ENCODE results near the gene STRIT1.

The STRIT1 gene

GRCh38 chr3:155293516-155293915, at the start of gene STRIT1:
Gene STRIT1, minus strand, starts transcription at chr3:155293683.
- no peak for TF ChIP-seq TSHZ2 (CRISPR knock-in tag; IDR thresholded peaks at IDR 0.05)
- TF ChIP-seq CREB5 (CRISPR knock-in tag; IDR thresholded peaks at IDR 0.05; ENCODE audit: low read depth) = no peak
- TF ChIP-seq ZFP3 (CRISPR knock-in tag; IDR thresholded peaks at IDR 0.05) = no peak
- TF ChIP-seq ARNTL (CRISPR knock-in tag; IDR thresholded peaks at IDR 0.05; ENCODE audit: borderline replicate concordance, low read depth) = no peak
- no peak for TF ChIP-seq PPARA (CRISPR knock-in tag; IDR thresholded peaks at IDR 0.05; ENCODE audit: borderline replicate concordance)
- TF ChIP-seq CSRNP3 (CRISPR knock-in tag; IDR thresholded peaks at IDR 0.05) = no peak
- no peak for TF ChIP-seq SNAI2 (CRISPR knock-in tag; IDR thresholded peaks at IDR 0.05)
- no peak for TF ChIP-seq POU6F1 (CRISPR knock-in tag; IDR thresholded peaks at IDR 0.05; ENCODE audit: borderline replicate concordance, low read depth)

GRCh38 chr3:155342344-155342743, 48.9 kb upstream of the STRIT1 start:
- no peak for TF ChIP-seq PATZ1 (CRISPR knock-in tag; IDR thresholded peaks at IDR 0.05; ENCODE audit: borderline replicate concordance)
- no peak for TF ChIP-seq CSDC2 (CRISPR knock-in tag; IDR thresholded peaks at IDR 0.05)
- TF ChIP-seq BACH2 (CRISPR knock-in tag; IDR thresholded peaks at IDR 0.05; ENCODE audit: borderline replicate concordance) = no peak
- TF ChIP-seq CREB5 (CRISPR knock-in tag; IDR thresholded peaks at IDR 0.05; ENCODE audit: low read depth) = no peak
- TF ChIP-seq ISL1 (CRISPR knock-in tag; IDR thresholded peaks at IDR 0.05) = no peak
- no peak for TF ChIP-seq ESRRG (CRISPR knock-in tag; IDR thresholded peaks at IDR 0.05)
- TF ChIP-seq TSHZ2 (CRISPR knock-in tag; IDR thresholded peaks at IDR 0.05) = no peak
- TF ChIP-seq ZC3H10 (CRISPR knock-in tag; IDR thresholded peaks at IDR 0.05) = no peak
- no peak for TF ChIP-seq SNAI2 (CRISPR knock-in tag; IDR thresholded peaks at IDR 0.05)
- TF ChIP-seq ZFP30 (CRISPR knock-in tag; IDR thresholded peaks at IDR 0.05) = no peak
- TF ChIP-seq ZNF70 (CRISPR knock-in tag; IDR thresholded peaks at IDR 0.05) = no peak
- no peak for TF ChIP-seq PPARA (CRISPR knock-in tag; IDR thresholded peaks at IDR 0.05; ENCODE audit: borderline replicate concordance)
- no peak for TF ChIP-seq CSRNP3 (CRISPR knock-in tag; IDR thresholded peaks at IDR 0.05)
- no peak for TF ChIP-seq ZNF565 (CRISPR knock-in tag; conservative IDR thresholded peaks at IDR 0.05; ENCODE audit: low read depth)
- no peak for TF ChIP-seq RARB (CRISPR knock-in tag; IDR thresholded peaks at IDR 0.05)
- TF ChIP-seq GLIS3 (CRISPR knock-in tag; IDR thresholded peaks at IDR 0.05) = no peak
- TF ChIP-seq TOX (CRISPR knock-in tag; IDR thresholded peaks at IDR 0.05; ENCODE audit: borderline replicate concordance) = no peak
- TF ChIP-seq POU6F1 (CRISPR knock-in tag; IDR thresholded peaks at IDR 0.05; ENCODE audit: borderline replicate concordance, low read depth) = no peak
- no peak for ATAC-seq

More at GRCh38 chr3:155293516-155293915, at the start of gene STRIT1:
- no peak for ATAC-seq
